K562 (cell line): ENCODE results near the gene PDE6B.
"Not testable (repeated sequence)": the region's sequence is repeated elsewhere in the genome, so short reads cannot be mapped to it uniquely, and the experiment has no call there.

Source experiments
- CXXC5 ChIP-seq: fragments of 250-450 bp; sonication (Bioruptor Pico); IDR thresholded peaks from 2 replicates; pipeline ENCODE4 v1.8.0; 2022; ENCODE audit warnings: inconsistent platforms, mild to moderate bottlenecking, moderate library complexity
- DDX20 ChIP-seq: fragments of 450-650 bp; IDR thresholded peaks from 2 replicates; pipeline ENCODE4 v1.6.1; 2016; ENCODE audit warnings: missing genetic modification characterization, low read depth, mild to moderate bottlenecking, missing compliant biosample characterization, moderate library complexity
- EZH2 ChIP-seq: IDR thresholded peaks from 2 replicates; pipeline ENCODE4 v1.6.1; 2012; ENCODE audit warnings: low read depth, mild to moderate bottlenecking, inconsistent platforms, low read length, borderline replicate concordance
- FOXJ3 ChIP-seq: sonication (generic); formaldehyde crosslinking; IDR thresholded peaks from 2 replicates; pipeline ENCODE4 v1.4.0; 2020; ENCODE audit warnings: mild to moderate bottlenecking, missing genetic modification reagents
- NR1H2 ChIP-seq: sonication (generic); formaldehyde crosslinking; IDR thresholded peaks from 2 replicates; pipeline ENCODE4 v1.4.0; 2020; ENCODE audit warnings: mild to moderate bottlenecking, missing genetic modification reagents
- NRF1 ChIP-seq, 2 experiments: fragments of 450-650 bp; IDR thresholded peaks in 1 of 2; conservative IDR thresholded peaks in 1 of 2; 2 replicates each; pipeline ENCODE4 v1.6.1; 2014; ENCODE audit warnings: mild to moderate bottlenecking in 2 of 2
- RHOXF2B ChIP-seq: fragments of 250-450 bp; sonication (Bioruptor Pico); conservative IDR thresholded peaks from 2 replicates; pipeline ENCODE4 v1.5.1; 2021
- SMAD1 ChIP-seq: fragments of 150-350 bp; IDR thresholded peaks from 2 replicates; pipeline ENCODE4 v1.6.1; 2014; ENCODE audit warnings: low read length, low read depth; ENCODE audit not compliant: partially characterized antibody
- TAL1 ChIP-seq: fragments of 450-650 bp; IDR thresholded peaks from 2 replicates; pipeline ENCODE4 v1.6.1; 2016; ENCODE audit warnings: mild to moderate bottlenecking
- TBP ChIP-seq: optimal IDR thresholded peaks from 2 replicates; pipeline ENCODE3; 2011; ENCODE audit warnings: low read depth, low read length, improper control_type of control experiment
- TF ChIP-seq, protein P1 (sequence below), 3 experiments: IDR thresholded peaks in 2 of 3; conservative IDR thresholded peaks in 1 of 3; 2 replicates each; pipeline ENCODE4 v1.5.1; 2011 to 2012; ENCODE audit warnings: low read length in 3 of 3, mild to moderate bottlenecking in 3 of 3, control low read depth in 2 of 3, improper control_type of control experiment in 1 of 3, inconsistent platforms in 1 of 3, low read depth in 1 of 3, mixed read lengths in 1 of 3, moderate library complexity in 1 of 3; ENCODE audit not compliant: insufficient read depth in 2 of 3
- TF ChIP-seq, protein P2 (sequence below): fragments of 450-650 bp; IDR thresholded peaks from 2 replicates; pipeline ENCODE4 v1.7.0; 2016; ENCODE audit warnings: borderline replicate concordance

DNA sequence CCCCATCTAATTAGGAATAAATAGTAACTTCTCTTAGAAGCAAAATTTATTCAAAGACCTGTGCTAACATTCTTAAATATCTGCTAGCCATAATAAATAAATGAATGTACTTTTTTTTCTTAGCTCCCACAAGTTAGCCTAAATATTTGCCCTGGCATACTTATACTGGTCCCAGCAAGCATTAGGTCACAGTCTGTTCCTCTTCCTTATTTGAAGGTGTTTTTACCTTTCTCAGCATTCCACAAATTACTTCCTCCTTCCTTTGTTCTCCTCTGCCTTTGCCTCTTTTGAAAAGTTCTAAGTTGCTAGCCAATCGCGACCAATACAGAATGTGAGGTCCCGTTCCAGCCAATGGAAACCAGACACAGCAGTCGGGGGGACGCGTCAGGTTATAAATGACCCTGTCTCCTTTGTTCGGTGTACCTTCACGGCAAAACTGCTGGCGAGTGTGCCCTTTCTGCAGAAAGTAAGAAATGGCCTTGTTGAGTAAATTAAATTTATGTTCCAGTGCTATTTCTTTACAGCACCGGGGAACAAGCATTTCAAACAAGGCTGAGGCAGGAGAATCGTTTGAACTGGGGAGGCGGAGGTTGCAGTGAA lies 69.1 kb downstream of the PDE6B start:
- not testable (repeated sequence) for TF ChIP-seq DDX20 (tag); TBP; RHOXF2B (CRISPR knock-in tag); NR1H2 (CRISPR knock-in tag); SMAD1; EZH2; FOXJ3; CXXC5 (CRISPR knock-in tag); NRF1 (conservative IDR thresholded peaks at IDR 0.05 in 1 of 2, IDR thresholded peaks at IDR 0.05 in 1 of 2); TAL1
- TF ChIP-seq, protein P1, sequence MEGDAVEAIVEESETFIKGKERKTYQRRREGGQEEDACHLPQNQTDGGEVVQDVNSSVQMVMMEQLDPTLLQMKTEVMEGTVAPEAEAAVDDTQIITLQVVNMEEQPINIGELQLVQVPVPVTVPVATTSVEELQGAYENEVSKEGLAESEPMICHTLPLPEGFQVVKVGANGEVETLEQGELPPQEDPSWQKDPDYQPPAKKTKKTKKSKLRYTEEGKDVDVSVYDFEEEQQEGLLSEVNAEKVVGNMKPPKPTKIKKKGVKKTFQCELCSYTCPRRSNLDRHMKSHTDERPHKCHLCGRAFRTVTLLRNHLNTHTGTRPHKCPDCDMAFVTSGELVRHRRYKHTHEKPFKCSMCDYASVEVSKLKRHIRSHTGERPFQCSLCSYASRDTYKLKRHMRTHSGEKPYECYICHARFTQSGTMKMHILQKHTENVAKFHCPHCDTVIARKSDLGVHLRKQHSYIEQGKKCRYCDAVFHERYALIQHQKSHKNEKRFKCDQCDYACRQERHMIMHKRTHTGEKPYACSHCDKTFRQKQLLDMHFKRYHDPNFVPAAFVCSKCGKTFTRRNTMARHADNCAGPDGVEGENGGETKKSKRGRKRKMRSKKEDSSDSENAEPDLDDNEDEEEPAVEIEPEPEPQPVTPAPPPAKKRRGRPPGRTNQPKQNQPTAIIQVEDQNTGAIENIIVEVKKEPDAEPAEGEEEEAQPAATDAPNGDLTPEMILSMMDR (IDR thresholded peaks at IDR 0.05 in 2 of 3, conservative IDR thresholded peaks at IDR 0.05 in 1 of 3; ENCODE audit: insufficient read depth in 2 of 3, low read depth in 1 of 3, low read length in 3 of 3), result not testable (repeated sequence)
- TF ChIP-seq, protein P2, sequence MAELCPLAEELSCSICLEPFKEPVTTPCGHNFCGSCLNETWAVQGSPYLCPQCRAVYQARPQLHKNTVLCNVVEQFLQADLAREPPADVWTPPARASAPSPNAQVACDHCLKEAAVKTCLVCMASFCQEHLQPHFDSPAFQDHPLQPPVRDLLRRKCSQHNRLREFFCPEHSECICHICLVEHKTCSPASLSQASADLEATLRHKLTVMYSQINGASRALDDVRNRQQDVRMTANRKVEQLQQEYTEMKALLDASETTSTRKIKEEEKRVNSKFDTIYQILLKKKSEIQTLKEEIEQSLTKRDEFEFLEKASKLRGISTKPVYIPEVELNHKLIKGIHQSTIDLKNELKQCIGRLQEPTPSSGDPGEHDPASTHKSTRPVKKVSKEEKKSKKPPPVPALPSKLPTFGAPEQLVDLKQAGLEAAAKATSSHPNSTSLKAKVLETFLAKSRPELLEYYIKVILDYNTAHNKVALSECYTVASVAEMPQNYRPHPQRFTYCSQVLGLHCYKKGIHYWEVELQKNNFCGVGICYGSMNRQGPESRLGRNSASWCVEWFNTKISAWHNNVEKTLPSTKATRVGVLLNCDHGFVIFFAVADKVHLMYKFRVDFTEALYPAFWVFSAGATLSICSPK, result not testable (repeated sequence)
